ENCODE data around the gene MAIP1.

MAIP1 gene

GRCh38 chr2:199991691-199992090 is 36.3 kb downstream of the MAIP1 start:
- DNase-seq = no peak

GRCh38 chr2:199992296-199992695 is 36.9 kb downstream of the MAIP1 start:
- no peak for DNase-seq

GRCh38 chr2:199994371-199994770 is 39.0 kb downstream of the MAIP1 start:
- no peak for DNase-seq

- DNase-seq = no peak
Measured at GRCh38 chr2:199994896-199995295, 39.5 kb downstream of the MAIP1 start.

GRCh38 chr2:199997296-199997695 is 41.9 kb downstream of the MAIP1 start:
- DNase-seq = no peak

GRCh38 chr2:199999166-199999565 is 43.8 kb downstream of the MAIP1 start:
- no peak for DNase-seq

GRCh38 chr2:200000444-200001163 is 45.2 kb downstream of the MAIP1 start:
- DNase-seq = no peak

GRCh38 chr2:200003444-200003843 is 48.1 kb downstream of the MAIP1 start:
- DNase-seq = no peak

GRCh38 chr2:200005675-200006074 is 50.3 kb downstream of the MAIP1 start:
- DNase-seq = no peak

GRCh38 chr2:200007306-200007705 is 51.9 kb downstream of the MAIP1 start:
- no peak for DNase-seq

GRCh38 chr2:200012401-200012800 is 57.0 kb downstream of the MAIP1 start:
- no peak for DNase-seq

Measured in right forelimb (tissue), 1 donor.